GM10266 (cell line): ENCODE measurements around the gene DDX31.

ENCODE experiments used
- DNase-seq: peaks from one replicate; pipeline ENCODE4 v3.0.0; 2012; ENCODE audit errors: extremely low spot score
- CTCF ChIP-seq: IDR thresholded peaks from 2 replicates; pipeline ENCODE4 v1.5.1; 2012; ENCODE audit warnings: mild to moderate bottlenecking, low read depth; ENCODE audit not compliant: control insufficient read depth, insufficient read depth; ENCODE audit errors: missing control alignments

The DDX31 gene

GRCh38 chr9:132552041-132552440, 117.7 kb downstream of the DDX31 start:
- DNase-seq, result no peak
- no peak for TF ChIP-seq CTCF

GRCh38 chr9:132551556-132551955, 118.2 kb downstream of the DDX31 start:
- no peak for DNase-seq
- TF ChIP-seq CTCF, result no peak

- DNase-seq, result no peak
- no peak for TF ChIP-seq CTCF
Measured at GRCh38 chr9:132548751-132549640, 120.8 kb downstream of the DDX31 start.

- no peak for DNase-seq
- TF ChIP-seq CTCF, result no peak
Measured at GRCh38 chr9:132547976-132548730, 121.6 kb downstream of the DDX31 start.

- DNase-seq, result no peak
- no peak for TF ChIP-seq CTCF
Measured at GRCh38 chr9:132547436-132547835, 122.3 kb downstream of the DDX31 start.

GRCh38 chr9:132547052-132547431, 122.7 kb downstream of the DDX31 start:
- DNase-seq, result no peak
- TF ChIP-seq CTCF, result no peak

- no peak for DNase-seq
- peak; percentile 31 for TF ChIP-seq CTCF
Measured at GRCh38 chr9:132546148-132547051, 123.4 kb downstream of the DDX31 start.
